WTC11 (cell line): ENCODE data around the gene SPTBN4. TPM values are rescaled to one million over a fixed set of nuclear protein-coding genes. Genes with fewer than 3 reads are reported as not detected.

Source experiments
- CREM ChIP-seq: sonication (generic); formaldehyde crosslinking; IDR thresholded peaks from 2 replicates; pipeline ENCODE4 v1.8.1; 2022; ENCODE audit warnings: mild to moderate bottlenecking, missing genetic modification reagents, moderate library complexity
- CTCF ChIP-seq: fragments of 200-600 bp; IDR thresholded peaks from 2 replicates; pipeline ENCODE4 v1.8.0; 2022; ENCODE audit warnings: antibody characterized with exemption
- ELF4 ChIP-seq: sonication (generic); formaldehyde crosslinking; IDR thresholded peaks from 2 replicates; pipeline ENCODE4 v1.8.1; 2022; ENCODE audit warnings: low read depth, mild to moderate bottlenecking, moderate library complexity, missing genetic modification reagents
- FOXJ3 ChIP-seq: sonication (generic); formaldehyde crosslinking; IDR thresholded peaks from 2 replicates; pipeline ENCODE4 v1.9.0; 2021; ENCODE audit warnings: missing genetic modification reagents, mild to moderate bottlenecking, borderline replicate concordance
- FOXK1 ChIP-seq: sonication (generic); formaldehyde crosslinking; IDR thresholded peaks from 2 replicates; pipeline ENCODE4 v1.8.0; 2022; ENCODE audit warnings: mild to moderate bottlenecking, moderate library complexity, missing genetic modification reagents
- FOXP4 ChIP-seq: sonication (generic); formaldehyde crosslinking; IDR thresholded peaks from 2 replicates; pipeline ENCODE4 v1.8.0; 2022; ENCODE audit warnings: mild to moderate bottlenecking, missing genetic modification reagents
- HMGA2 ChIP-seq: fragments of 250-450 bp; sonication (Bioruptor Pico); IDR thresholded peaks from 2 replicates; pipeline ENCODE4 v1.4.0; 2021; ENCODE audit warnings: mild to moderate bottlenecking, moderate library complexity
- JUN ChIP-seq: sonication (generic); formaldehyde crosslinking; IDR thresholded peaks from 2 replicates; pipeline ENCODE4 v1.8.0; 2023; ENCODE audit warnings: mild to moderate bottlenecking, missing genetic modification reagents
- TEAD4 ChIP-seq: sonication (generic); formaldehyde crosslinking; IDR thresholded peaks from 2 replicates; pipeline ENCODE4 v1.8.0; 2022; ENCODE audit warnings: mild to moderate bottlenecking, missing genetic modification reagents
- USF2 ChIP-seq: sonication (generic); formaldehyde crosslinking; IDR thresholded peaks from 2 replicates; pipeline ENCODE4 v1.8.1; 2023; ENCODE audit warnings: mild to moderate bottlenecking, missing genetic modification reagents, moderate library complexity
- ZBTB21 ChIP-seq: sonication (generic); formaldehyde crosslinking; IDR thresholded peaks from 2 replicates; pipeline ENCODE4 v1.8.1; 2023; ENCODE audit warnings: mild to moderate bottlenecking, missing genetic modification reagents, borderline replicate concordance
- ZNF425 ChIP-seq: fragments of 250-450 bp; sonication (Bioruptor Pico); conservative IDR thresholded peaks from 2 replicates; pipeline ENCODE4 v1.9.0; 2021; ENCODE audit warnings: mild to moderate bottlenecking
- ZNF532 ChIP-seq: fragments of 250-450 bp; sonication (Bioruptor Pico); IDR thresholded peaks from 2 replicates; pipeline ENCODE4 v1.9.0; 2021; ENCODE audit warnings: mild to moderate bottlenecking, borderline replicate concordance
- total RNA-seq: library from RNA; stranded (reverse); gene quantifications from 3 replicates; pipeline ENCODE4 v1.2.3, GENCODE V29; 2021
- TF ChIP-seq, protein P1 (sequence below): fragments of 250-450 bp; sonication (Bioruptor Pico); IDR thresholded peaks from 2 replicates; pipeline ENCODE4 v1.9.0; 2021; ENCODE audit warnings: moderate library complexity, mild to moderate bottlenecking, inconsistent platforms, borderline replicate concordance
- TF ChIP-seq, protein P2 (sequence below): sonication (generic); formaldehyde crosslinking; IDR thresholded peaks from 2 replicates; pipeline ENCODE4 v1.8.0; 2023; ENCODE audit warnings: missing genetic modification reagents, mild to moderate bottlenecking, borderline replicate concordance
- TF ChIP-seq, protein P3 (sequence below): sonication (generic); formaldehyde crosslinking; IDR thresholded peaks from 2 replicates; pipeline ENCODE4 v1.8.1; 2022; ENCODE audit warnings: mild to moderate bottlenecking, moderate library complexity, missing genetic modification reagents
- TF ChIP-seq, protein P4 (sequence below): fragments of 250-450 bp; sonication (Bioruptor Pico); IDR thresholded peaks from 2 replicates; pipeline ENCODE4 v1.9.0; 2021; ENCODE audit warnings: mild to moderate bottlenecking

SPTBN4 gene
- total RNA-seq, 1 experiment from 2014 or later, result 2.8 TPM

- TF ChIP-seq ZNF425 (CRISPR knock-in tag), result no peak
- 0 out of 2 replicates have a peak, but pooled peaks have one; percentile 28 for TF ChIP-seq ELF4 (CRISPR knock-in tag)
- 0 out of 2 replicates have a peak, but pooled peaks have one; percentile 57 for TF ChIP-seq FOXK1 (CRISPR knock-in tag)
- no peak for TF ChIP-seq ZBTB21 (CRISPR knock-in tag)
- 0 out of 2 replicates have a peak, but pooled peaks have one; percentile 32 for TF ChIP-seq CREM (CRISPR knock-in tag)
- TF ChIP-seq, protein P1, sequence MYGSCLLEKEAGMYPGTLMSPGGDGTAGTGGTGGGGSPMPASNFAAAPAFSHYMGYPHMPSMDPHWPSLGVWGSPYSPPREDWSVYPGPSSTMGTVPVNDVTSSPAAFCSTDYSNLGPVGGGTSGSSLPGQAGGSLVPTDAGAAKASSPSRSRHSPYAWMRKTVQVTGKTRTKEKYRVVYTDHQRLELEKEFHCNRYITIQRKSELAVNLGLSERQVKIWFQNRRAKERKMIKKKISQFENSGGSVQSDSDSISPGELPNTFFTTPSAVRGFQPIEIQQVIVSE, result no peak
- TF ChIP-seq ZNF532 (CRISPR knock-in tag), result no peak
- peak; percentile 83 for TF ChIP-seq FOXP4 (CRISPR knock-in tag)
- peak; percentile 48; the same call in 1 of the 2 replicates for TF ChIP-seq JUN
- TF ChIP-seq HMGA2 (CRISPR knock-in tag), result no peak
- TF ChIP-seq, protein P2, sequence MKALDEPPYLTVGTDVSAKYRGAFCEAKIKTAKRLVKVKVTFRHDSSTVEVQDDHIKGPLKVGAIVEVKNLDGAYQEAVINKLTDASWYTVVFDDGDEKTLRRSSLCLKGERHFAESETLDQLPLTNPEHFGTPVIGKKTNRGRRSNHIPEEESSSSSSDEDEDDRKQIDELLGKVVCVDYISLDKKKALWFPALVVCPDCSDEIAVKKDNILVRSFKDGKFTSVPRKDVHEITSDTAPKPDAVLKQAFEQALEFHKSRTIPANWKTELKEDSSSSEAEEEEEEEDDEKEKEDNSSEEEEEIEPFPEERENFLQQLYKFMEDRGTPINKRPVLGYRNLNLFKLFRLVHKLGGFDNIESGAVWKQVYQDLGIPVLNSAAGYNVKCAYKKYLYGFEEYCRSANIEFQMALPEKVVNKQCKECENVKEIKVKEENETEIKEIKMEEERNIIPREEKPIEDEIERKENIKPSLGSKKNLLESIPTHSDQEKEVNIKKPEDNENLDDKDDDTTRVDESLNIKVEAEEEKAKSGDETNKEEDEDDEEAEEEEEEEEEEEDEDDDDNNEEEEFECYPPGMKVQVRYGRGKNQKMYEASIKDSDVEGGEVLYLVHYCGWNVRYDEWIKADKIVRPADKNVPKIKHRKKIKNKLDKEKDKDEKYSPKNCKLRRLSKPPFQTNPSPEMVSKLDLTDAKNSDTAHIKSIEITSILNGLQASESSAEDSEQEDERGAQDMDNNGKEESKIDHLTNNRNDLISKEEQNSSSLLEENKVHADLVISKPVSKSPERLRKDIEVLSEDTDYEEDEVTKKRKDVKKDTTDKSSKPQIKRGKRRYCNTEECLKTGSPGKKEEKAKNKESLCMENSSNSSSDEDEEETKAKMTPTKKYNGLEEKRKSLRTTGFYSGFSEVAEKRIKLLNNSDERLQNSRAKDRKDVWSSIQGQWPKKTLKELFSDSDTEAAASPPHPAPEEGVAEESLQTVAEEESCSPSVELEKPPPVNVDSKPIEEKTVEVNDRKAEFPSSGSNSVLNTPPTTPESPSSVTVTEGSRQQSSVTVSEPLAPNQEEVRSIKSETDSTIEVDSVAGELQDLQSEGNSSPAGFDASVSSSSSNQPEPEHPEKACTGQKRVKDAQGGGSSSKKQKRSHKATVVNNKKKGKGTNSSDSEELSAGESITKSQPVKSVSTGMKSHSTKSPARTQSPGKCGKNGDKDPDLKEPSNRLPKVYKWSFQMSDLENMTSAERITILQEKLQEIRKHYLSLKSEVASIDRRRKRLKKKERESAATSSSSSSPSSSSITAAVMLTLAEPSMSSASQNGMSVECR (CRISPR knock-in tag), result peak; percentile 59; the same call in 1 of the 2 replicates
- TF ChIP-seq, protein P3, sequence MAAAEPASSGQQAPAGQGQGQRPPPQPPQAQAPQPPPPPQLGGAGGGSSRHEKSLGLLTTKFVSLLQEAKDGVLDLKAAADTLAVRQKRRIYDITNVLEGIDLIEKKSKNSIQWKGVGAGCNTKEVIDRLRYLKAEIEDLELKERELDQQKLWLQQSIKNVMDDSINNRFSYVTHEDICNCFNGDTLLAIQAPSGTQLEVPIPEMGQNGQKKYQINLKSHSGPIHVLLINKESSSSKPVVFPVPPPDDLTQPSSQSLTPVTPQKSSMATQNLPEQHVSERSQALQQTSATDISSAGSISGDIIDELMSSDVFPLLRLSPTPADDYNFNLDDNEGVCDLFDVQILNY (CRISPR knock-in tag), result peak; percentile 28; the same call in 1 of the 2 replicates
- TF ChIP-seq TEAD4 (CRISPR knock-in tag), result no peak
- no peak for TF ChIP-seq CTCF
- no peak for TF ChIP-seq FOXJ3 (CRISPR knock-in tag)
- TF ChIP-seq, protein P4, sequence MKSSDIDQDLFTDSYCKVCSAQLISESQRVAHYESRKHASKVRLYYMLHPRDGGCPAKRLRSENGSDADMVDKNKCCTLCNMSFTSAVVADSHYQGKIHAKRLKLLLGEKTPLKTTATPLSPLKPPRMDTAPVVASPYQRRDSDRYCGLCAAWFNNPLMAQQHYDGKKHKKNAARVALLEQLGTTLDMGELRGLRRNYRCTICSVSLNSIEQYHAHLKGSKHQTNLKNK (CRISPR knock-in tag), result no peak
- peak; percentile 54; the same call in 1 of the 2 replicates for TF ChIP-seq USF2 (CRISPR knock-in tag)
Measured at GRCh38 chr19:40519352-40520322, 52.8 kb downstream of the SPTBN4 start (continued).
